Measurements from ENCODE around the gene DNAH3. TPM values are rescaled to one million over a fixed set of nuclear protein-coding genes. Genes with fewer than 3 reads are reported as not detected.

The DNAH3 gene
- total RNA-seq, 1 experiment from 2014 or later = 0.15 TPM

GRCh38 chr16:20903116-20903898, 247.3 kb downstream of the DNAH3 start:
- ChIA-PET CTCF (interaction anchor here (0.8 kb wide), 1 partner anchor 20 kb away, joined by 3 read pairs; no protein-coding TSS in a partner anchor), RAD21 (ENCODE audit: low non-redundant PET in 1 of 2, low total read pairs in 2 of 2, uncharacterized antibody in 2 of 2, unreplicated experiment in 2 of 2) (no interaction called here), POLR2A (interaction anchor here (0.8 to 1.5 kb wide), 3 partner anchors 11 to 38 kb away, joined by 3 to 5 read pairs (median 4); no protein-coding TSS in a partner anchor)
- Histone ChIP-seq H3K36me3 (ENCODE audit: control insufficient read depth in 1 of 2, insufficient read depth in 2 of 2, low read length in 2 of 2) (no peaks in the 10 kb centered on the region), H3K4me1 (ENCODE audit: control insufficient read depth in 1 of 2, insufficient read depth in 2 of 2, low read length in 2 of 2) (peaks cover 61 to 84% of the 10 kb centered on the region in 2 experiments), H2AFZ (ENCODE audit: low read depth, low read length, poor library complexity, severe bottlenecking) (no peak overlapping the region), H3K4me3 (replicated peaks in 1 of 2; ENCODE audit: low read depth in 1 of 2, low read length in 2 of 2) (no peak overlapping the region), H3K27ac (ENCODE audit: low read depth, low read length) (peak overlapping the region; percentile 85), H3K9me2 (ENCODE audit: insufficient read depth) (no peaks in the 10 kb centered on the region), H4K20me1 (ENCODE audit: insufficient read depth) (no peaks in the 10 kb centered on the region), H3K9me3 (ENCODE audit: control insufficient read depth in 1 of 2, insufficient read depth in 1 of 2, low read depth in 1 of 2, low read length in 2 of 2) (no peaks in the 10 kb centered on the region), H3K27me3 (ENCODE audit: insufficient read depth, low read length) (no peaks in the 10 kb centered on the region), H3K79me2 (ENCODE audit: insufficient read depth, low read length) (peaks cover 36% of the 10 kb centered on the region), H3K4me2 (ENCODE audit: low read length) (peak overlapping the region; percentile 63), H3K9ac (ENCODE audit: low read length) (no peak overlapping the region)
- ATAC-seq = no peak
- DNase-seq (ENCODE audit: low read depth, low spot score) = no peak
- TF ChIP-seq RAD21 (IDR thresholded peaks at IDR 0.05; ENCODE audit: low read depth) = no peak
- no peak for TF ChIP-seq SRF (IDR thresholded peaks at IDR 0.05; ENCODE audit: low read depth)
- no peak for TF ChIP-seq SP1 (IDR thresholded peaks at IDR 0.05; ENCODE audit: low read depth)
- no peak for TF ChIP-seq SIN3A (IDR thresholded peaks at IDR 0.05; ENCODE audit: low read depth)
- no peak for TF ChIP-seq CTCF (IDR thresholded peaks at IDR 0.05 in 2 of 3, conservative IDR thresholded peaks at IDR 0.05 in 1 of 3; ENCODE audit: borderline replicate concordance in 1 of 3, insufficient read depth in 1 of 3, low read depth in 2 of 3, low read length in 2 of 3)
- no peak for TF ChIP-seq EZH2phosphoT487 (IDR thresholded peaks at IDR 0.05; ENCODE audit: borderline replicate concordance)
- TF ChIP-seq ZNF274 (IDR thresholded peaks at IDR 0.05; ENCODE audit: low read depth, low read length) = no peak
- TF ChIP-seq, protein P1, sequence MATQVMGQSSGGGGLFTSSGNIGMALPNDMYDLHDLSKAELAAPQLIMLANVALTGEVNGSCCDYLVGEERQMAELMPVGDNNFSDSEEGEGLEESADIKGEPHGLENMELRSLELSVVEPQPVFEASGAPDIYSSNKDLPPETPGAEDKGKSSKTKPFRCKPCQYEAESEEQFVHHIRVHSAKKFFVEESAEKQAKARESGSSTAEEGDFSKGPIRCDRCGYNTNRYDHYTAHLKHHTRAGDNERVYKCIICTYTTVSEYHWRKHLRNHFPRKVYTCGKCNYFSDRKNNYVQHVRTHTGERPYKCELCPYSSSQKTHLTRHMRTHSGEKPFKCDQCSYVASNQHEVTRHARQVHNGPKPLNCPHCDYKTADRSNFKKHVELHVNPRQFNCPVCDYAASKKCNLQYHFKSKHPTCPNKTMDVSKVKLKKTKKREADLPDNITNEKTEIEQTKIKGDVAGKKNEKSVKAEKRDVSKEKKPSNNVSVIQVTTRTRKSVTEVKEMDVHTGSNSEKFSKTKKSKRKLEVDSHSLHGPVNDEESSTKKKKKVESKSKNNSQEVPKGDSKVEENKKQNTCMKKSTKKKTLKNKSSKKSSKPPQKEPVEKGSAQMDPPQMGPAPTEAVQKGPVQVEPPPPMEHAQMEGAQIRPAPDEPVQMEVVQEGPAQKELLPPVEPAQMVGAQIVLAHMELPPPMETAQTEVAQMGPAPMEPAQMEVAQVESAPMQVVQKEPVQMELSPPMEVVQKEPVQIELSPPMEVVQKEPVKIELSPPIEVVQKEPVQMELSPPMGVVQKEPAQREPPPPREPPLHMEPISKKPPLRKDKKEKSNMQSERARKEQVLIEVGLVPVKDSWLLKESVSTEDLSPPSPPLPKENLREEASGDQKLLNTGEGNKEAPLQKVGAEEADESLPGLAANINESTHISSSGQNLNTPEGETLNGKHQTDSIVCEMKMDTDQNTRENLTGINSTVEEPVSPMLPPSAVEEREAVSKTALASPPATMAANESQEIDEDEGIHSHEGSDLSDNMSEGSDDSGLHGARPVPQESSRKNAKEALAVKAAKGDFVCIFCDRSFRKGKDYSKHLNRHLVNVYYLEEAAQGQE (IDR thresholded peaks at IDR 0.05; ENCODE audit: low read depth) = no peak
- TF ChIP-seq EZH2 (IDR thresholded peaks at IDR 0.05) = no peak
- no peak for TF ChIP-seq TCF7L2 (IDR thresholded peaks at IDR 0.05; ENCODE audit: borderline replicate concordance, extremely low read depth, insufficient read depth, insufficient read length)
- no peak for TF ChIP-seq YY1 (IDR thresholded peaks at IDR 0.05; ENCODE audit: extremely low read depth, insufficient replicate concordance, low read depth, low read length)
- TF ChIP-seq POLR2AphosphoS5 (IDR thresholded peaks at IDR 0.05; ENCODE audit: low read depth, low read length) = no peak; the same call in 1 of the 2 replicates
- no TSS peak for BruUV-seq (replicated peaks)
- intact Hi-C loops (cut with micrococcal nuclease) = loop anchor here (5.0 to 10.0 kb wide), 3 partner anchors 36 to 401 kb away; no protein-coding TSS in a partner anchor
